SK-N-SH treated with all-trans-retinoic acid at 6 μM for 48 hours (cell line): ENCODE measurements around the gene KIT.

ENCODE experiments used
- ATAC-seq: fragments of 200-7000 bp; cut with Tn5 transposase; 3 replicates; pipeline ENCODE4 v1.9.1; 2020; ENCODE audit warnings: mild to moderate bottlenecking, moderate library complexity
- ARNTL ChIP-seq: fragments of 450-650 bp; formaldehyde crosslinking; IDR thresholded peaks from 2 replicates; pipeline ENCODE4 v1.5.0; 2020; ENCODE audit warnings: low read depth, mild to moderate bottlenecking, moderate library complexity, borderline replicate concordance
- BACH2 ChIP-seq: fragments of 250-450 bp; sonication (Bioruptor Pico); IDR thresholded peaks from 2 replicates; pipeline ENCODE4 v1.9.0; 2021; ENCODE audit warnings: mild to moderate bottlenecking, borderline replicate concordance
- CSDC2 ChIP-seq: fragments of 250-450 bp; sonication (Bioruptor Pico); IDR thresholded peaks from 2 replicates; pipeline ENCODE4 v1.5.0; 2020; ENCODE audit warnings: mild to moderate bottlenecking, moderate library complexity
- CSRNP3 ChIP-seq: fragments of 250-450 bp; sonication (Bioruptor Pico); IDR thresholded peaks from 2 replicates; pipeline ENCODE4 v1.5.1; 2021; ENCODE audit warnings: mild to moderate bottlenecking, moderate library complexity
- ESRRG ChIP-seq: fragments of 250-450 bp; sonication (Bioruptor Pico); IDR thresholded peaks from 2 replicates; pipeline ENCODE4 v1.6.1; 2021; ENCODE audit warnings: mild to moderate bottlenecking
- ISL1 ChIP-seq: fragments of 250-450 bp; sonication (Bioruptor Pico); IDR thresholded peaks from 2 replicates; pipeline ENCODE4 v2.1.2; 2022; ENCODE audit warnings: mild to moderate bottlenecking, moderate library complexity
- OSR1 ChIP-seq: fragments of 250-450 bp; sonication (Bioruptor Pico); IDR thresholded peaks from 2 replicates; pipeline ENCODE4 v1.8.0; 2022; ENCODE audit warnings: moderate library complexity, mild to moderate bottlenecking, inconsistent platforms
- PATZ1 ChIP-seq: fragments of 250-450 bp; sonication (Bioruptor Pico); IDR thresholded peaks from 2 replicates; pipeline ENCODE4 v1.8.0; 2020; ENCODE audit warnings: mild to moderate bottlenecking, moderate library complexity, borderline replicate concordance
- POU6F1 ChIP-seq: fragments of 250-450 bp; sonication (Bioruptor Pico); IDR thresholded peaks from 2 replicates; pipeline ENCODE4 v1.8.0; 2021; ENCODE audit warnings: low read depth, mild to moderate bottlenecking, moderate library complexity, borderline replicate concordance
- PPARA ChIP-seq: fragments of 250-450 bp; sonication (Bioruptor Pico); IDR thresholded peaks from 2 replicates; pipeline ENCODE4 v1.5.0; 2020; ENCODE audit warnings: mild to moderate bottlenecking, borderline replicate concordance
- RARB ChIP-seq: fragments of 250-450 bp; sonication (Bioruptor Pico); IDR thresholded peaks from 2 replicates; pipeline ENCODE4 v1.8.0; 2021; ENCODE audit warnings: mild to moderate bottlenecking, moderate library complexity
- SNAI2 ChIP-seq: fragments of 250-450 bp; sonication (Bioruptor Pico); IDR thresholded peaks from 2 replicates; pipeline ENCODE4 v1.5.0; 2020; ENCODE audit warnings: mild to moderate bottlenecking, moderate library complexity
- TCF4 ChIP-seq: fragments of 250-450 bp; sonication (Bioruptor Pico); IDR thresholded peaks from 2 replicates; pipeline ENCODE4 v1.8.0; 2021; ENCODE audit warnings: mild to moderate bottlenecking, moderate library complexity, borderline replicate concordance
- TOX ChIP-seq: fragments of 250-450 bp; sonication (Bioruptor Pico); IDR thresholded peaks from 2 replicates; pipeline ENCODE4 v1.8.0; 2021; ENCODE audit warnings: mild to moderate bottlenecking, moderate library complexity, borderline replicate concordance
- TSHZ2 ChIP-seq: fragments of 250-450 bp; sonication (Bioruptor Pico); IDR thresholded peaks from 2 replicates; pipeline ENCODE4 v1.5.0; 2020; ENCODE audit warnings: mild to moderate bottlenecking, moderate library complexity
- ZC3H10 ChIP-seq: fragments of 250-450 bp; sonication (Bioruptor Pico); IDR thresholded peaks from 2 replicates; pipeline ENCODE4 v1.5.1; 2021; ENCODE audit warnings: mild to moderate bottlenecking, moderate library complexity
- ZFP3 ChIP-seq: fragments of 250-450 bp; sonication (Bioruptor Pico); IDR thresholded peaks from 2 replicates; pipeline ENCODE4 v1.5.0; 2020; ENCODE audit warnings: mild to moderate bottlenecking, moderate library complexity
- ZFP30 ChIP-seq: fragments of 450-650 bp; formaldehyde crosslinking; IDR thresholded peaks from 2 replicates; pipeline ENCODE4 v1.5.0; 2022; ENCODE audit warnings: mild to moderate bottlenecking, moderate library complexity
- ZNF565 ChIP-seq: fragments of 450-650 bp; formaldehyde crosslinking; conservative IDR thresholded peaks from 2 replicates; pipeline ENCODE4 v1.5.0; 2020; ENCODE audit warnings: low read depth, mild to moderate bottlenecking, moderate library complexity
- ZNF70 ChIP-seq: fragments of 450-650 bp; formaldehyde crosslinking; IDR thresholded peaks from 2 replicates; pipeline ENCODE4 v1.5.0; 2020; ENCODE audit warnings: mild to moderate bottlenecking, moderate library complexity
- ZNF8 ChIP-seq: fragments of 450-650 bp; formaldehyde crosslinking; IDR thresholded peaks from 2 replicates; pipeline ENCODE4 v1.5.0; 2020; ENCODE audit warnings: mild to moderate bottlenecking, moderate library complexity

Gene KIT

GRCh38 chr4:54643958-54644751 lies 13.6 kb upstream of the KIT start (continued):
- TF ChIP-seq PATZ1 (CRISPR knock-in tag), result no peak
- no peak for TF ChIP-seq OSR1 (CRISPR knock-in tag)
- no peak for TF ChIP-seq ZNF8 (CRISPR knock-in tag)
- TF ChIP-seq ZFP30 (CRISPR knock-in tag), result no peak
- TF ChIP-seq CSDC2 (CRISPR knock-in tag), result no peak
- no peak for TF ChIP-seq SNAI2

- ATAC-seq, result peak; percentile 67
- TF ChIP-seq BACH2 (CRISPR knock-in tag) (no peak), ZC3H10 (no peak), ESRRG (no peak), PPARA (CRISPR knock-in tag) (no peak), ARNTL (CRISPR knock-in tag) (no peak), ZNF8 (CRISPR knock-in tag) (no peak), TOX (CRISPR knock-in tag) (no peak), TCF4 (no peak), PATZ1 (CRISPR knock-in tag) (no peak)
- TF ChIP-seq, all 23 proteins: peak for 0
These were observed 11.9 kb upstream of the KIT start for GRCh38 chr4:54645830-54646229.

GRCh38 chr4:54647070-54647469 lies 10.7 kb upstream of the KIT start:
- TF ChIP-seq ZNF8 (CRISPR knock-in tag) (no peak), ZNF565 (CRISPR knock-in tag) (no peak), BACH2 (CRISPR knock-in tag) (no peak), TSHZ2 (CRISPR knock-in tag) (no peak), ZC3H10 (no peak), TCF4 (no peak), CSDC2 (CRISPR knock-in tag) (no peak), POU6F1 (CRISPR knock-in tag) (no peak), ZFP30 (CRISPR knock-in tag) (no peak), ARNTL (CRISPR knock-in tag) (no peak), ZNF70 (CRISPR knock-in tag) (no peak), ISL1 (CRISPR knock-in tag) (no peak), TOX (CRISPR knock-in tag) (no peak), OSR1 (CRISPR knock-in tag) (no peak), SNAI2 (no peak), ZFP3 (CRISPR knock-in tag) (no peak), PPARA (CRISPR knock-in tag) (no peak), RARB (CRISPR knock-in tag) (no peak), CSRNP3 (no peak), ESRRG (no peak)
- no peak for ATAC-seq
